Measurements from ENCODE around the gene SPATA3. TPM values are rescaled to one million over a fixed set of nuclear protein-coding genes. Genes with fewer than 3 reads are reported as not detected.

Gene SPATA3
- total RNA-seq, 8 experiments from 2014 or later: 0.71 TPM; not detected in 7

DNA sequence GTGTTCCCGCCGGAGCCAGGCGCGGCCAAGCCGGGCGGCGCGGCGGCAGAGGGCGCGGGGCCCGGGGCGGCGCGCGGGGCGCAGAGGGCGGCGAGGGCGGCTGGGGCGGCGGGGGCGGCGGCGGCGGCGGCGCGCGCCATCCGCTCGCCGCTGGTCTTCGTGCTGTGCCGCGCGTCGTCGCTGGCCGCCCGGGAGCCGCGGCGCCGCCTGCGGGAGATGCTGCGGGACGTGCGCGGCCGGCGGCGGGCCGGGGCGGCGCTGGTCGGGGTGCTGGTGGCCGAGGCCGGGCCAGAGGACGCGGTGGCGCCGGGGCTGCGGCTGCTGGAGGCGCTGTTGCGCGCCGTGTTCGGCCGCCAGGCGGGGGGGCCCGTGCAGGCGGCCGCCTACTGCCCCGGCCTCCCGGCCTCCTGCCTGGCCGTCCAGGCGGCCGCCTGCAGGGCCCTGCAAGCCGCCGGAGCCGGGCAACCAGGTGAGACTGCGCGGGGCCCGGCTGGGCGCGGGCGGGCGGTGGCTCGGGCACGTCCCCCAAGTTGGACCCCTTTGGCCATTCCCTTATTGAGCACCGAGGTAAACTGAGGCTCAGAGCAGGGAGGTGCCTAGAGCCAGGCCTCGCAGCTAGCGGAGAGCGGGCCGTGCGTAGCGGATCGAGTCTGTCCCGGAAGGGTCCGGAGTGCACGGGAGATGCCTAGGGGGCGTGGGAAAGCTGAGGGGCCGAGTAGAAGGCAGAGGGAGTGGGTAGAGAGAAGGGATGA lies 42.0 kb downstream of the SPATA3 start:
- H3K4me3 ChIP-seq: peak overlapping the region; percentile 41 to 56 (median 55)
- WGBS, 10 experiments: 0 to 6% methylated on average over 2 to 7 of the region's 104 CpGs; no CpG with 5 or more reads in 8 of the 10 experiments
- peak; percentile 52 to 82 (median 79) for ATAC-seq (replicated peaks in 6 of 8)

DNA sequence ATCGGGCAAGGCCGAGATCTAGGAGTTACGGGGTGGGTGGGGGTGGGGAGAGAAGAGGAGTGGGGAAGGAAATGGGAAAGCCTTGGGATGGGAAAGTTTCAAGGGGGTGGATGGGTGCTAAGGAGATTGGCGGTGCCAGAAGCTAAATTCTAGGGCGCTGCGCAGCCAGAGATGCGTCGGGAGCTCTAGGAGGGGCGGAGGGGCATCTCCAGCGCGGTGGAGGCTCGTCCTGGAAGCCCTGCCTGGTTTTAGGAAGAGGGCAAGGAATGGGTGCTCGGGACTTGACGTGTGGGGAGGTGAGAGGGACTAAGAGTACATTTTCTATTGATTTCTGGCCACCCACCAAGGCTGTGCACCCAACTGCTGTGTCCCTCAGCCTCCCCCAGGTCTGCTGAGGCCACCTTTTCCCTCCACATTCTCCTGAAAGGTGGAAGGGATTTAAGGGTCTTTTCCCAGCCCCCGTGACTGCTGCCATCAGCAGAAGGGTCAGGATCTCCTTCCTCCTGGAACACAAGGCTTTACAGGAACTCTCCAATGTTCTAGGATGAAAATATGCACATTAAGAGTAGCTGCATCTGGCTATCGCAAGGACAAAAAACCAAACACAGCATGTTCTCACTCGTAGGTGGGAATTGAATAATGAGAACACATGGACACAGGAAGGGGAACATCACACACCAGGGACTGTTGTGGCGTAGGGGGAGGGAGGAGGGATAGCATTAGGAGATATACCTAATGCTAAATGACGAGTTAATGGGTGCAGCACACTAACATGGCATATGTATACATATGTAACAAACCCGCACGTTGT lies 42.8 kb downstream of the SPATA3 start:
- H3K4me3 ChIP-seq: peak overlapping the region; percentile 41 to 56 (median 55)
- in situ Hi-C loops (cut with MboI; ENCODE audit: low pct_unique_long_range_greater_than_20kb in 2 of 9, low sequenced_read_pairs in 9 of 9, unreplicated experiment in 9 of 9): no loop called here
- no peak overlapping the region for H3K27ac ChIP-seq
- peaks cover 0 to 6% of the 10 kb centered on the region in 2 donors for H3K4me1 ChIP-seq (replicated peaks in 1 of 2)
- no peak for ATAC-seq (replicated peaks in 6 of 8)
- 0 to 80% (median 23%) methylated on average over 1 to 10 of the region's 21 CpGs; no CpG with 5 or more reads in 2 of the 10 experiments for WGBS, 10 experiments

More for the DNA sequence above, 42.0 kb downstream of the SPATA3 start:
- Histone ChIP-seq H3K4me1 (replicated peaks in 1 of 2) (peaks cover 0 to 6% of the 10 kb centered on the region in 2 donors), H3K27ac (no peak overlapping the region)
- in situ Hi-C loops (cut with MboI; ENCODE audit: low pct_unique_long_range_greater_than_20kb in 2 of 9, low sequenced_read_pairs in 9 of 9, unreplicated experiment in 9 of 9): no loop called here

DNA sequence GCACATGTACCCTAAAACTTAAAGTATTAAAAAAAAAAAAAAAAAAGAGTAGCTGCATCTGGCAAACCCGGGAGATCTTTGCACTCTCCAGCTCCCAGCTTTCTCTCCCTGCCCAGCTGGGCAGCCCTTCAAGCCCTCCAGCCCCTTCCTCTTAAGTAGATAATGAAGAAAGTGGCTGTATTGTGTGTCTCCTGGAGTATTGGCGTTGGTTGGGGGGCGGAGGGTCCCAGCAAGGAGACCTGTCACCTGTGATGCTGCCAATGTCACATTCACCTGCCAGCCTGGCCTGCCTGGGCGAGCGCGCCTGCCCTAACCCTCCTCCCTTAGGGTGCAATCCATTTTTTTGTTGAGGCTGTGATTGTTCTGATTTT lies 43.4 kb downstream of the SPATA3 start:
- in situ Hi-C loops (cut with MboI; ENCODE audit: low pct_unique_long_range_greater_than_20kb in 2 of 9, low sequenced_read_pairs in 9 of 9, unreplicated experiment in 9 of 9): no loop called here
- Histone ChIP-seq H3K27ac (no peak overlapping the region), H3K4me1 (replicated peaks in 1 of 2) (peaks cover 0 to 6% of the 10 kb centered on the region in 2 donors), H3K4me3 (no peak overlapping the region)
- ATAC-seq (replicated peaks in 6 of 8): no peak
- 27 to 100% (median 84%) methylated on average over 1 to 5 of the region's 6 CpGs; no CpG with 5 or more reads in 3 of the 10 experiments for WGBS, 10 experiments

DNA sequence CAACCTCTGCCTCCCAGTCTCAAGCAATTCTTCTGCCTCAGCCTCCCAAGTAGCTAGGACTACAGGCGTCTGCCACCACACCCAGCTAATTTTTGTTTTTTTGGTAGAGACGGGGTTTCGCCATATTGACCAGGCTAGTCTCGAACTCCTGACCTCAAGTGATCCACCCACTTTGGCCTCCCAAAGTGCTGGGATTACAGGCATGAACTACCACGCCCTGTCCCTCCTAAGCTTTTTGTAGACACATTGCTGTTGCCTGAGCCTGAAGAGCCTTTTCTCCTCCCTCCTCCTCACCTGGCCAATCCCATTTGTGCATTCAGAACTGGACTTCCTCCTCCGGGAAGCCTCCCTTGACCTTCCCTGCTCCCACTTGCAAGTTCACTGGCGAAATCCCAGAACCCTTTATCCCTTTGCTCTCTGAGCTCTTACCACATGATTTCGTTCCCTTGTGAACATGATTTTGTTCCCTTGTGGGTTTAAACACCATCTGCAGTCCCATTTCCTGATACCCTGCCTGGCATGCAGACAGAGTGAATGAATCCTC lies 44.0 kb downstream of the SPATA3 start:
- ATAC-seq (replicated peaks in 6 of 8): no peak
- Histone ChIP-seq H3K4me3 (no peak overlapping the region), H3K4me1 (replicated peaks in 1 of 2) (peaks cover 0 to 6% of the 10 kb centered on the region in 2 donors), H3K27ac (no peak overlapping the region)
- in situ Hi-C loops (cut with MboI; ENCODE audit: low pct_unique_long_range_greater_than_20kb in 2 of 9, low sequenced_read_pairs in 9 of 9, unreplicated experiment in 9 of 9): no loop called here
- WGBS, 10 experiments: 10 to 100% (median 75%) methylated on average over 1 to 7 of the region's 8 CpGs; no CpG with 5 or more reads in 1 of the 10 experiments

DNA sequence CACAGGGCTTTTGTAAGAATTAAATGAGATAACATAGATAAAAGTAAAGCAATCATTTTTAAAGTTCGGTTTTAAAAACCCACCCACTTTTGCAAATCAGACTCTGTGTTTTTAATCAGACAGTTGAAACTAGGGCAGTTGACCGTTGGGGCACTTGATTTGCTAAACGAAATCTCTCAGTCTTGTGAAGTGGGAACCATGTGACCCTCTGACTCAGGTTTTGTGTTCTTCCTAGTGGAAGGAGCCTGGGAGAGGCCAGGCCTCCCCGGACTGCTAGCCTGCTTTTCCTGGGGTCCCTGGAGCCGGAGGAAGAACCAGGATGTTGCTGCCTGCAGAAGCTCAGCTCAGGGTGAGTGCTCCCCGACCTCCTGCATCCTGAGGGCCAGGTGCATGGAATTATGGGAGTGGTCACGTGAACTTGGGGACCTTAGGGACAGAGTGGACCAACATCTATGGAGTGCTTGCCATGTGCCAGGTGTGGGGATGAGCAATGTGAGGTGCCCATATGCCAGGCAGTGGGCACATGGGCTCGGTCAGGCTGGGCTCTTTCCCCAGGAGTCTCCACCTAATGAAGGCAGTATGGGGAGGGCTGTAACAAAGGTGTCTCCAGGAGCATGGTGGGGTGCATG lies 45.3 kb downstream of the SPATA3 start:
- Histone ChIP-seq H3K4me3 (no peak overlapping the region), H3K4me1 (replicated peaks in 1 of 2) (peaks cover 0 to 6% of the 10 kb centered on the region in 2 donors), H3K27ac (no peak overlapping the region)
- ATAC-seq (replicated peaks in 6 of 8): no peak
- 0 to 75% (median 55%) methylated on average over 1 to 6 of the region's 8 CpGs; no CpG with 5 or more reads in 1 of the 10 experiments for WGBS, 10 experiments
- in situ Hi-C loops (cut with MboI; ENCODE audit: low pct_unique_long_range_greater_than_20kb in 2 of 9, low sequenced_read_pairs in 9 of 9, unreplicated experiment in 9 of 9): no loop called here

DNA sequence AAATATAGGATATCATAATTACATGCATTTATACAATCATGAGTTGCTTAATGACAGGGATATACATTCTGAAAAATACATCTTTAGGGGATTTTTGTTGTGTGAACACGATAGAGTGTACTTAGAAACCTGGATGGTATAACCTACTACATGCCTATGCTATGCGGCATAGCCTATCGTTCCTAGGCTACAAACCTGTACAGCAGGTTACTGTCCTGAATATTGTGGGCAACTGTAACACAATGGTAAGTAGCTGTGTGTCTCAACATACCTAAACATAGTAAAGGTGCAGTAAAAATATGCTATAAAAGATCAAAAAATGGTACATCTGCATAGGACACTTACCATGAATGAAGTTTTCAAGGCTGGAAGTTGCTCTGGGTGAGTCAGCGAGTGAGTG lies 47.9 kb downstream of the SPATA3 start:
- WGBS, 10 experiments: 0 to 100% (median 89%) methylated on average over 1 to 4 of the region's 4 CpGs; no CpG with 5 or more reads in 2 of the 10 experiments

DNA sequence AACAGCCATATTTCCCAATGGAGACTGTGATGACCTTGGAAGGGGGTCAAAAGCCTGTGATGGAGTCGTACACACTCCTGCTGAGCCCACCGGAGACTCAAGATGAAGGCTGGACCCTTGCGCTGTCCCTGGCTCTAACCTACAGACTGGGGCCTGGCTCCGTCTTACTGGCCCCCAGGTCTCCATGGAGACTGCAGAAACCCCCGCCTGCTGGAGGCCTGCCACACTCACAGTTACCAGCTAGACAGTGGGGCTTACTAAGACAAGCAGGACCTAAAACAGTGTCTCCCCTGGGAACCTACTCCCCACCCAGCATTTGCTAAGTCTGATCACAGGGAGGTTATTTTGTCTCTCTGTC lies 51.0 kb downstream of the SPATA3 start:
- no peak for ATAC-seq (replicated peaks in 6 of 8)
- H3K4me1 ChIP-seq (replicated peaks in 1 of 2): peaks cover 0 to 3% of the 10 kb centered on the region in 2 donors
- WGBS, 10 experiments: 20 to 100% (median 73%) methylated on average over 2 to 3 of the region's 5 CpGs; no CpG with 5 or more reads in 5 of the 10 experiments
- no peak overlapping the region for H3K27ac ChIP-seq
- H3K4me3 ChIP-seq: no peak overlapping the region
- in situ Hi-C loops (cut with MboI; ENCODE audit: low pct_unique_long_range_greater_than_20kb in 2 of 9, low sequenced_read_pairs in 9 of 9, unreplicated experiment in 9 of 9): no loop called here

More for the DNA sequence above, 47.9 kb downstream of the SPATA3 start:
- H3K4me1 ChIP-seq (replicated peaks in 1 of 2): peaks cover 0 to 2% of the 10 kb centered on the region in 2 donors
- ATAC-seq (replicated peaks in 6 of 8): no peak
- H3K4me3 ChIP-seq: no peak overlapping the region
- in situ Hi-C loops (cut with MboI; ENCODE audit: low pct_unique_long_range_greater_than_20kb in 2 of 9, low sequenced_read_pairs in 9 of 9, unreplicated experiment in 9 of 9): no loop called here
- no peak overlapping the region for H3K27ac ChIP-seq

DNA sequence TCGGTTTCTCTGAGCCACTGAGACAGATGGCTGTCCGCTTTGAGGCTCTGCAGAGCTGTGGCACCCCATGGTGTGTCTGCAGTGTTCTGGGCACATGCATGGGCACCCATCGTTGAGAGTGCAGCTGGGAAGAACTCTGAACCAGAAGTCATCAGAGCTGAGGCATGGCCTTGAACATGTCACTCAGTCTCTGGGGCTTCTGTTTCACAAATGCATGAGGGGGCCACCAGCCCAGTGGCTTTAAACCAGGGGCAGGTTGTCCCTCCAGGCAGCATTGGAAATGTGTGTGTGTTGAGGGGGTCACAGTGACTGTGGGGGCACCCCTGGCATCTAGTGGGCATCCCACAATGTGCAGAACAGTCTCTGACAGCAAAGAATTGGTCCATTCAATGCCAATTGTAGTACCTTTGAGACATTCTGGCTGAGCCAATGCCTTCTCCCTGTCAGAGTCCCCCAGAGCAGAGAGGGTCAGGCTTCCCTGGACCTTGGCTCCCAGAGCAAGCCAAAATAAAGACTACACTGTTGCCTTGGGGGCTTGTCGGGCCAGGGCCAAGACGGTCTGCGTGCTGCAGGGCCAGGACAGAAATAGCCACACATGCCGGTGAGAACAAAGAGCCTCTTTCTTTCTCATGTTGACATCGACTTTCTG lies 51.5 kb downstream of the SPATA3 start:
- 0 to 86% (median 30%) methylated on average over 1 to 7 of the region's 8 CpGs; no CpG with 5 or more reads in 3 of the 10 experiments for WGBS, 10 experiments
- H3K4me1 ChIP-seq (replicated peaks in 1 of 2): peaks cover 0 to 4% of the 10 kb centered on the region in 2 donors

DNA sequence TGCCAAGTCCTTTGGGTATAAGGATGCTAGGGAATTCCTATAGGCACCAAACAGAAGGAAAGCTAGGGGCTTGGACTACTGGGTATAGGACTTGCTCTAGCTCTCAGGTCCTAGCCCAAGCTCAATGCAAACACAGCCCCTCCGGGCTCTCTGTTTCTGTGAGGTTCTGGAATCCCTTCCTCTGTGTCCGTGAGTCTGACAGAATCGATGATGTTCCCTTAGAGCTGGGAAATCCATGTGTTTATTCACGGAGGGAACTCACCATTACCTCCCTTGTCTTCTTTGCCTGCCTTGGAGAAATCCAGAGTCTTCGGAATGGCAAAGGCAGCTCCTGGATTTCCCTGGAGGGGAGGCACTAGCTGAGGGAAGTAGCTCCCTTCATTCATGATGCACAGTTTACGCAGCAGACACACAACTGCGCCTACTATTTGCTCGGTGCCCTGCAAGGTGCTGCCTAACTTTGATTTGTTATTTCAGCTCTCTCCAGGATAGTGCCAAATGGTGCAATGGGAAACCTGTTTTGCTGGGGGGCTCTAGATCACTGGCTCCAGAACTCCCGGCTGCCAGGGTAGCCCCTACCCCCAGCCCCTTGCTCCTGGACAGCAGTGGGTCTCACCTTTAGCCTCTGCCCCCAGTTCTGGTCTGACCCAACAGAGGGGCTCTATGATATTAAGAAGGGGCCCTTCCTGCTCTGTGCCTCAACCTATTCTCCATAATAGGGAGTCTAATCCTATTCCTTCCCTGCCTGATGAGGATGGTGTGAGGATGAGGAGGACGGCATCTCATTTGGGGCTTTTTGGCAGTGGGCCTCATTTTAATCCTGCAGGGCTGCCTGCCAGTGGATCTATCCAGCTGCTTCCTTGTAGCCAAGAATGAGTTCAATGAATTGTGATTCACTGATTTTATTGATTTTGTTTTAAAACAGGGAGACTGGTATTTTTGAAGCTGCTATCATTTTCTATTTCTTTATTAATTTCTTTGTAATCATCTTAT lies 52.3 kb downstream of the SPATA3 start:
- in situ Hi-C loops (cut with MboI; ENCODE audit: low pct_unique_long_range_greater_than_20kb in 2 of 9, low sequenced_read_pairs in 9 of 9, unreplicated experiment in 9 of 9): no loop called here
- WGBS, 10 experiments: 0 to 100% (median 69%) methylated on average over 1 to 9 of the region's 10 CpGs; no CpG with 5 or more reads in 2 of the 10 experiments
- ATAC-seq (replicated peaks in 6 of 8): no peak
- Histone ChIP-seq H3K4me1 (replicated peaks in 1 of 2) (peaks cover 0 to 6% of the 10 kb centered on the region in 2 donors), H3K27ac (no peak overlapping the region), H3K4me3 (no peak overlapping the region)

More for the DNA sequence above, 51.5 kb downstream of the SPATA3 start:
- no peak overlapping the region for H3K4me3 ChIP-seq
- no peak overlapping the region for H3K27ac ChIP-seq
- peak in 2 of 8 experiments; percentile 30 to 58 for ATAC-seq (replicated peaks in 6 of 8)
- in situ Hi-C loops (cut with MboI; ENCODE audit: low pct_unique_long_range_greater_than_20kb in 2 of 9, low sequenced_read_pairs in 9 of 9, unreplicated experiment in 9 of 9): no loop called here

DNA sequence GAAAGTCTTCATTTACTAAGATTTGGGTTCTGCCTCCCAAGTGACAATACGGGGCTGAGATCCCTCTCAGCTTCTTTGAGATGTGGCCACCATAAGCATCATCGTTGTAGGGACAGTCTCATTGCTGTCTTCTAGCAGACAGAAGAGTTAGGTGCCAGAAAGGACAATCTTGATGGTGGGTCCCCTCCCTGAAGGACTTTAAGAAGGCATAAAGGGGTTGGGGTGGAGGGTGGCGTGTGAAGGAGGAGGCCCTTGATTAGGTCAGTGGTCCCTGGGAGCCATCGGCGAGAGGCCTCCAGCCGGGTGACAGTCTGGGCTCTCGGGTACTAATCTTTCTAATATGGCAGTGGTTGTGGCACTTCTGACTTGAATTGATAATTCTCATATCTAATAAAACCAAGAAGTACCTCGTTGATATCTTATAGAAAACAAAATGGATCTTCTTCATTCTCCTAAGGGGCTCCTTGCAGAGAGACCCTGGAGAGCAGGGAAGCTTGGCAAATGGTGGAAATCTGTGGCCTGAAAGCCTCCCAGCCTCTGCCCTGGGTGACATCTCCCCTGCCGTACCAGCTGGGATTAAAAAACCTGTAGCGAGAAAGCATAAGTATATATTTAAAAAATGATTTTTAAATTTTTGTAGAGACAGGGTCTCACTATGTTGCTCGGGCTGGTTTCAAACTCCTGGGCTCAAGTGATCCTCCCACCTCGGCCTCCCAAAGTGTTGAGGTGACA lies 53.5 kb downstream of the SPATA3 start:
- in situ Hi-C loops (cut with MboI; ENCODE audit: low pct_unique_long_range_greater_than_20kb in 2 of 9, low sequenced_read_pairs in 9 of 9, unreplicated experiment in 9 of 9): no loop called here
- Histone ChIP-seq H3K4me1 (replicated peaks in 1 of 2) (peaks cover 0 to 6% of the 10 kb centered on the region in 2 donors), H3K27ac (no peak overlapping the region), H3K4me3 (no peak overlapping the region)
- 20 to 100% (median 68%) methylated on average over 1 to 10 of the region's 12 CpGs; no CpG with 5 or more reads in 3 of the 10 experiments for WGBS, 10 experiments
- no peak for ATAC-seq (replicated peaks in 6 of 8)

All from motor neuron (in vitro differentiated cells).